ENCODE data around the gene USP17L10.
A peak's percentile ranks its signal among the peaks of the same experiment; 100 is the strongest.
"Not testable (repeated sequence)": the region's sequence is repeated elsewhere in the genome, so short reads cannot be mapped to it uniquely, and the experiment has no call there.

USP17L10 gene

GRCh38 chr4:9210357-9210756, at the start of gene USP17L10:
USP17L10 (plus strand) TSS chr4:9210657; CDS start chr4:9210657, 0 bp downstream.
- H3K9me3 Mint-ChIP-seq; H3K36me3 Mint-ChIP-seq (ENCODE audit: low read depth); DNase-seq (ENCODE audit: low spot score); H3K27me3 Mint-ChIP-seq (ENCODE audit: low read depth); H3K27ac Mint-ChIP-seq; H3K4me1 Mint-ChIP-seq (ENCODE audit: low read depth); H3K4me3 Mint-ChIP-seq: not testable (repeated sequence)

- not testable (repeated sequence) for H3K27me3 Mint-ChIP-seq (ENCODE audit: low read depth); H3K9me3 Mint-ChIP-seq; H3K36me3 Mint-ChIP-seq (ENCODE audit: low read depth); H3K4me3 Mint-ChIP-seq; DNase-seq (ENCODE audit: low spot score); H3K27ac Mint-ChIP-seq; H3K4me1 Mint-ChIP-seq (ENCODE audit: low read depth)
Measured at GRCh38 chr4:9165990-9166389, 44.5 kb upstream of the USP17L10 start.

DNA sequence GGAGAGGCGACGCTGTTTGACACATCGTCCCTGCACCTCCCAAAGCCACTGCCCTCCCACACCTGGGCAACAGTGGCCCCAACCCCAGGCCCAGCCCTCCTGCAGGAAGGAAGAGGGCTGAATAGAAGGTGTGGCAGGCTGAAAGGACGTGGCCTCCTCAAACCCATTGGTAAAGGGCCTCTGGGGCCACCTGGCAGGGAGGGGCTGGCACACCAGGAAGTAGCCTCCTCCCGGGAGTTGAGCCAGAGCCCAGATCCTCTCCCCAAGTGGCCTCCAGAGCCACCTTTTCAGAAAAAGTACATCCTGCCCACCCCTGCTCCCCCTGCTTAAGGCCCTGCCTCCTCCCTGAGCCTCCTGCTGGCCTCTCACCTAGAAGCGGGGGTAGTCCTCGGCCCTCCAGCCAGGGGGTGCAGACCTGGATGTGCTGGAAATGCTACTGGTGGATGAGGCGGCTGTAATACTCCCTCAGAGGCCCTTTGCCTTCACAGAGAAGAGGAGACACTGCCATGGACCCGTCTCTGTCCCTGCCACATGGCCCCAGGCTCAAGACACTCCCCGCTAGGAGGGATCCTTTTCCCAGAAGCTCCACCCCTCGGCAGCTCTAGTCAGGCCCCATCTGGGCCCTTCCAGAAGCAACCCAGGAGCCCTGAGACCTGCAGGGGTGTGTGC, 40.5 kb upstream of the USP17L10 start, which contains the start of gene FAM90A26:
FAM90A26 (plus strand) TSS at position 619 of the 669 bp plus-strand sequence. CDS start 2,764 bp downstream, outside the sequence.
- not testable (repeated sequence) for H3K4me1 Mint-ChIP-seq (ENCODE audit: low read depth); H3K9me3 Mint-ChIP-seq; DNase-seq (ENCODE audit: low spot score); H3K4me3 Mint-ChIP-seq; H3K27ac Mint-ChIP-seq; H3K27me3 Mint-ChIP-seq (ENCODE audit: low read depth); H3K36me3 Mint-ChIP-seq (ENCODE audit: low read depth)

GRCh38 chr4:9214701-9215100, 4.2 kb downstream of the USP17L10 start:
- H3K9me3 Mint-ChIP-seq; H3K36me3 Mint-ChIP-seq (ENCODE audit: low read depth); H3K4me3 Mint-ChIP-seq; H3K27ac Mint-ChIP-seq; H3K27me3 Mint-ChIP-seq (ENCODE audit: low read depth); H3K4me1 Mint-ChIP-seq (ENCODE audit: low read depth); DNase-seq (ENCODE audit: low spot score): not testable (repeated sequence)

DNA sequence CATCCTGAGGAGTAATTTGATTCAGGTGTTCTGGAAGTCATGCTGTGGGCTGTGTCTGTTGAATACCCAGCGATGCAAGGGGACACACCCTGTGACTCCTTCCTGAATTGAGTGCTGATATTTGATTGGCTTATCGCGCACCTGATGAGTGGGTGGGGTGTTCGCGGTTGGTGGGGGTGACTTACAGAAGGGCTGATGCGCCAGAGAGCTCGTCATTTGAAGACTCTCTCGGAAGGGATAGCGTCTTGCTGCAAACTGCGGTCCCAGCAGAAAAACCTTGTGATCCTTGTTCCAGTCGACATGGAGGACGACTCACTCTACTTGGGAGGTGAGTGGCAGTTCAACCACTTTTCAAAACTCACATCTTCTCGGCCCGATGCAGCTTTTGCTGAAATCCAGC, 4.6 kb downstream of the USP17L10 start, which contains the start of gene USP17L11:
USP17L11 (plus strand) TSS at position 301 of the 400 bp plus-strand sequence; CDS start at position 301, 0 bp downstream.
- not testable (repeated sequence) for H3K36me3 Mint-ChIP-seq (ENCODE audit: low read depth); H3K4me3 Mint-ChIP-seq; H3K9me3 Mint-ChIP-seq; H3K4me1 Mint-ChIP-seq (ENCODE audit: low read depth); DNase-seq (ENCODE audit: low spot score); H3K27ac Mint-ChIP-seq; H3K27me3 Mint-ChIP-seq (ENCODE audit: low read depth)

DNA sequence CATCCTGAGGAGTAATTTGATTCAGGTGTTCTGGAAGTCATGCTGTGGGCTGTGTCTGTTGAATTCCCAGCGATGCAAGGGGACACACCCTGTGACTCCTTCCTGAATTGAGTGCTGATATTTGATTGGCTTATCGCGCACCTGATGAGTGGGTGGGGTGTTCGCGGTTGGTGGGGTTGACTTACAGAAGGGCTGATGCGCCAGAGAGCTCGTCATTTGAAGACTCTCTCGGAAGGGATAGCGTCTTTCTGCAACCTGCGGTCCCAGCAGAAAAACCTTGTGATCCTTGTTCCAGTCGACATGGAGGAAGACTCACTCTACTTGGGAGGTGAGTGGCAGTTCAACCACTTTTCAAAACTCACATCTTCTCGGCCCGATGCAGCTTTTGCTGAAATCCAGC, 9.4 kb downstream of the USP17L10 start, which contains the start of gene USP17L12:
USP17L12 (plus strand) TSS at position 301 of the 400 bp plus-strand sequence; CDS start at position 301, 0 bp downstream.
- H3K27ac Mint-ChIP-seq, H3K4me3 Mint-ChIP-seq: not testable (repeated sequence)

DNA sequence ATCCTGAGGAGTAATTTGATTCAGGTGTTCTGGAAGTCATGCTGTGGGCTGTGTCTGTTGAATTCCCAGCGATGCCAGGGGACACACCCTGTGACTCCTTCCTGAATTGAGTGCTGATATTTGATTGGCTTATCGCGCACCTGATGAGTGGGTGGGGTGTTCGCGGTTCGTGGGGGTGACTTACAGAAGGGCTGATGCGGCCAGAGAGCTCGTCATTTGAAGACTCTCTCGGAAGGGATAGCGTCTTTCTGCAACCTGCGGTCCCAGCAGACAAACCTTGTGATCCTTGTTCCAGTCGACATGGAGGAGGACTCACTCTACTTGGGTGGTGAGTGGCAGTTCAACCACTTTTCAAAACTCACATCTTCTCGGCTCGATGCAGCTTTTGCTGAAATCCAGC, 14.1 kb downstream of the USP17L10 start, which contains the start of gene USP17L13:
USP17L13 (plus strand) TSS at position 301 of the 400 bp plus-strand sequence; CDS start at position 301, 0 bp downstream.
- H3K4me1 Mint-ChIP-seq (ENCODE audit: low read depth); H3K4me3 Mint-ChIP-seq; DNase-seq (ENCODE audit: low spot score); H3K27me3 Mint-ChIP-seq (ENCODE audit: low read depth); H3K36me3 Mint-ChIP-seq (ENCODE audit: low read depth); H3K9me3 Mint-ChIP-seq; H3K27ac Mint-ChIP-seq: not testable (repeated sequence)

More for the DNA sequence above, 9.4 kb downstream of the USP17L10 start, which contains the start of gene USP17L12:
- not testable (repeated sequence) for H3K9me3 Mint-ChIP-seq; DNase-seq (ENCODE audit: low spot score); H3K4me1 Mint-ChIP-seq (ENCODE audit: low read depth); H3K36me3 Mint-ChIP-seq (ENCODE audit: low read depth); H3K27me3 Mint-ChIP-seq (ENCODE audit: low read depth)

GRCh38 chr4:9230249-9230648, 19.8 kb downstream of the USP17L10 start:
- not testable (repeated sequence) for H3K4me1 Mint-ChIP-seq (ENCODE audit: low read depth); H3K4me3 Mint-ChIP-seq; H3K9me3 Mint-ChIP-seq; H3K36me3 Mint-ChIP-seq (ENCODE audit: low read depth); H3K27me3 Mint-ChIP-seq (ENCODE audit: low read depth); H3K27ac Mint-ChIP-seq
- peak; percentile 3 for DNase-seq (ENCODE audit: low spot score)

DNA sequence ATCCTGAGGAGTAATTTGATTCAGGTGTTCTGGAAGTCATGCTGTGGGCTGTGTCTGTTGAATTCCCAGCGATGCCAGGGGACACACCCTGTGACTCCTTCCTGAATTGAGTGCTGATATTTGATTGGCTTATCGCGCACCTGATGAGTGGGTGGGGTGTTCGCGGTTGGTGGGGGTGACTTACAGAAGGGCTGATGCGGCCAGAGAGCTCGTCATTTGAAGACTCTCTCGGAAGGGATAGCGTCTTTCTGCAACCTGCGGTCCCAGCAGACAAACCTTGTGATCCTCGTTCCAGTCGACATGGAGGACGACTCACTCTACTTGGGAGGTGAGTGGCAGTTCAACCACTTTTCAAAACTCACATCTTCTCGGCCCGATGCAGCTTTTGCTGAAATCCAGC, 23.6 kb downstream of the USP17L10 start, which contains the start of gene USP17L15:
USP17L15 (plus strand) TSS at position 301 of the 400 bp plus-strand sequence; CDS start at position 301, 0 bp downstream.
- H3K9me3 Mint-ChIP-seq; H3K27ac Mint-ChIP-seq; H3K36me3 Mint-ChIP-seq (ENCODE audit: low read depth); H3K4me3 Mint-ChIP-seq; H3K27me3 Mint-ChIP-seq (ENCODE audit: low read depth); H3K4me1 Mint-ChIP-seq (ENCODE audit: low read depth); DNase-seq (ENCODE audit: low spot score): not testable (repeated sequence)

DNA sequence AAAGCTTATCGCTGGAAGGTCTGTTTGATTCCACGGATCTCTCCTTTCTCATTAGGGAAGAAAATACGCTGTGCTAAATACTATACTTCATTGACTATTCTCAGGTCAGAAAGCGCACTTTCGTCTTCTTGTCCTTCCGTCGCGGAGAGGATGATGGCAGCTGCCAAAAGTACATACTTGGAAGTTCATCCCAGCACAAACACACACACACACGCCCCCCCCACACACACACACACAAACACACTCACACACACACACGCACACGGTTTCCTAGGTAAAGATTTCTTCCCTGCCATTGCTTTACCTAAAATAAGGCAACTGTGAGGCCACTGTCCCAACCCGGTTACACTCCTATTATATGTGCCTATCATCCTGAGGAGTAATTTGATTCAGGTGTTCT, 28.0 kb downstream of the USP17L10 start:
- not testable (repeated sequence) for DNase-seq (ENCODE audit: low spot score); H3K9me3 Mint-ChIP-seq; H3K36me3 Mint-ChIP-seq (ENCODE audit: low read depth); H3K4me1 Mint-ChIP-seq (ENCODE audit: low read depth); H3K27ac Mint-ChIP-seq; H3K4me3 Mint-ChIP-seq; H3K27me3 Mint-ChIP-seq (ENCODE audit: low read depth)

GRCh38 chr4:9243579-9243978, 33.1 kb downstream of the USP17L10 start, which contains the start of gene USP17L17:
USP17L17 (plus strand) TSS chr4:9243879; CDS start chr4:9243879, 0 bp downstream.
- H3K9me3 Mint-ChIP-seq; H3K27ac Mint-ChIP-seq; H3K36me3 Mint-ChIP-seq (ENCODE audit: low read depth); H3K27me3 Mint-ChIP-seq (ENCODE audit: low read depth); H3K4me1 Mint-ChIP-seq (ENCODE audit: low read depth); H3K4me3 Mint-ChIP-seq; DNase-seq (ENCODE audit: low spot score): not testable (repeated sequence)

- H3K27ac Mint-ChIP-seq; DNase-seq (ENCODE audit: low spot score); H3K27me3 Mint-ChIP-seq (ENCODE audit: low read depth); H3K9me3 Mint-ChIP-seq; H3K4me3 Mint-ChIP-seq; H3K4me1 Mint-ChIP-seq (ENCODE audit: low read depth); H3K36me3 Mint-ChIP-seq (ENCODE audit: low read depth): not testable (repeated sequence)
Measured at GRCh38 chr4:9247953-9248680, 37.7 kb downstream of the USP17L10 start, which contains the start of gene USP17L18. USP17L18 (plus strand) TSS chr4:9248630; CDS start chr4:9248630, 0 bp downstream.

GRCh38 chr4:9253078-9253477, 42.6 kb downstream of the USP17L10 start, which contains the start of gene USP17L19:
USP17L19 (plus strand) TSS chr4:9253378; CDS start chr4:9253378, 0 bp downstream.
- not testable (repeated sequence) for H3K27me3 Mint-ChIP-seq (ENCODE audit: low read depth); H3K27ac Mint-ChIP-seq; H3K9me3 Mint-ChIP-seq; DNase-seq (ENCODE audit: low spot score); H3K4me1 Mint-ChIP-seq (ENCODE audit: low read depth); H3K4me3 Mint-ChIP-seq; H3K36me3 Mint-ChIP-seq (ENCODE audit: low read depth)

DNA sequence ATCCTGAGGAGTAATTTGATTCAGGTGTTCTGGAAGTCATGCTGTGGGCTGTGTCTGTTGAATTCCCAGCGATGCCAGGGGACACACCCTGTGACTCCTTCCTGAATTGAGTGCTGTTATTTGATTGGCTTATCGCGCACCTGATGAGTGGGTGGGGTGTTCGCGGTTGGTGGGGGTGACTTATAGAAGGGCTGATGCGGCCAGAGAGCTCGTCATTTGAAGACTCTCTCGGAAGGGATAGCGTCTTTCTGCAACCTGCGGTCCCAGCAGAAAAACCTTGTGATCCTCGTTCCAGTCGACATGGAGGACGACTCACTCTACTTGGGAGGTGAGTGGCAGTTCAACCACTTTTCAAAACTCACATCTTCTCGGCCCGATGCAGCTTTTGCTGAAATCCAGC, 47.4 kb downstream of the USP17L10 start, which contains the start of gene USP17L20:
USP17L20 (plus strand) TSS at position 301 of the 400 bp plus-strand sequence; CDS start at position 301, 0 bp downstream.
- H3K27ac Mint-ChIP-seq = not testable (repeated sequence)

More for the DNA sequence above, 47.4 kb downstream of the USP17L10 start, which contains the start of gene USP17L20:
- not testable (repeated sequence) for DNase-seq (ENCODE audit: low spot score); H3K4me3 Mint-ChIP-seq; H3K9me3 Mint-ChIP-seq; H3K36me3 Mint-ChIP-seq (ENCODE audit: low read depth); H3K27me3 Mint-ChIP-seq (ENCODE audit: low read depth); H3K4me1 Mint-ChIP-seq (ENCODE audit: low read depth)
